Spleen (tissue), 11 donors: ENCODE measurements around the gene PDK4. TPM values are rescaled to one million over a fixed set of nuclear protein-coding genes. Genes with fewer than 3 reads are reported as not detected.
A peak's percentile ranks its signal among the peaks of the same experiment; 100 is the strongest.

Experiments
- DNase-seq: peaks from one replicate; pipeline ENCODE4 v3.0.0-alpha.2; 2020
- H3K27ac ChIP-seq, 8 donors: fragments of 200-600 bp; sonication (generic) in 7 of 8; 1 replicate in 4 of 8; 2 replicates in 4 of 8; pipeline versions ENCODE4 v1.5.0 to v1.8.0; 2016 to 2021; ENCODE audit warnings: inconsistent platforms in 4 of 8, mild to moderate bottlenecking in 4 of 8, moderate library complexity in 1 of 8
- H3K27me3 ChIP-seq, 7 donors: fragments of 200-600 bp; sonication (generic) in 6 of 7; replicated peaks in 1 of 7; 1 replicate in 4 of 7; 2 replicates in 3 of 7; pipeline versions ENCODE4 v1.5.0 to v1.8.0; 2016 to 2021; ENCODE audit warnings: inconsistent platforms in 3 of 7, mild to moderate bottlenecking in 1 of 7
- H3K36me3 ChIP-seq, 6 donors: fragments of 200-600 bp; sonication (generic) in 5 of 6; 1 replicate in 4 of 6; 2 replicates in 2 of 6; pipeline versions ENCODE4 v1.5.0 to v1.8.0; 2016 to 2021; ENCODE audit warnings: inconsistent platforms in 2 of 6
- H3K4me1 ChIP-seq, 6 donors: fragments of 200-600 bp; sonication (generic) in 5 of 6; 1 replicate in 3 of 6; 2 replicates in 3 of 6; pipeline versions ENCODE4 v1.5.0 to v1.8.0; 2016 to 2021; ENCODE audit warnings: inconsistent platforms in 3 of 6
- H3K4me3 ChIP-seq, 8 donors: fragments of 200-600 bp; sonication (generic) in 7 of 8; 1 replicate in 4 of 8; 2 replicates in 4 of 8; pipeline versions ENCODE4 v1.5.0 to v1.8.0; 2016 to 2021; ENCODE audit warnings: inconsistent platforms in 4 of 8, mild to moderate bottlenecking in 4 of 8, moderate library complexity in 2 of 8
- H3K9me3 ChIP-seq, 8 donors: fragments of 200-600 bp; sonication (generic) in 7 of 8; 1 replicate in 4 of 8; 2 replicates in 4 of 8; pipeline versions ENCODE4 v1.5.0 to v1.8.0; 2016 to 2021; ENCODE audit warnings: inconsistent platforms in 4 of 8
- CTCF ChIP-seq, 11 experiments: fragments of 200-600 bp in 7 of 11; fragments of 450-650 bp in 4 of 11; sonication (generic) in 4 of 11; IDR thresholded peaks in 8 of 11; conservative IDR thresholded peaks in 3 of 11; 1 replicate in 7 of 11; 2 replicates in 4 of 11; pipeline versions ENCODE4 v1.4.0 to v1.8.0; 2016 to 2021; ENCODE audit warnings: antibody characterized with exemption in 11 of 11, inconsistent platforms in 4 of 11, mild to moderate bottlenecking in 1 of 11
- POLR2A ChIP-seq, 3 donors: fragments of 450-650 bp; IDR thresholded peaks; one replicate each; pipeline ENCODE4 v1.5.1; 2017; ENCODE audit warnings: antibody characterized with exemption in 3 of 3, mild to moderate bottlenecking in 1 of 3
- POLR2AphosphoS5 ChIP-seq, 3 donors: sonication (generic); formaldehyde crosslinking; IDR thresholded peaks; one replicate each; pipeline ENCODE4 v1.5.1; 2017; ENCODE audit warnings: antibody characterized with exemption in 3 of 3
- WGBS, 5 donors: extraction: QIAGEN DNeasy Blood & Tissue Kit in 3 of 5; methylation state at CpG; one replicate each; pipeline versions ENCODE4 v1.1.5 to v1.1.7; 2013 to 2018; 5-methylcytosine and 5-hydroxymethylcytosine counted together
- intact Hi-C: fragments of 100-400 bp; cut with DNase I; formaldehyde crosslinking; loops from one replicate; pipeline ENCODE4 v1.15.0; 2023; ENCODE audit warnings: low total_unique reads
- polyA plus RNA-seq, 3 donors: library from polyadenylated mRNA; stranded (reverse); fragments of 200-250 nt; gene quantifications; one replicate each; pipeline ENCODE4 v1.2.1, GENCODE V29; 2013
- total RNA-seq, 7 donors: library from RNA; depleted of rRNA in 3 of 7; stranded (reverse); fragments of >200 nt in 3 of 7; fragmentation: NEBNext Ultra II Directional in 4 of 7; extraction: Animal tissue kit (Norgen Biotek cat#: 25700) in 4 of 7; gene quantifications; one replicate each; pipeline versions ENCODE4 v1.1.0 to v1.2.1, GENCODE V29; 2016 to 2021
- donor health status: healthy with polysubstance abuse.
- donor health status: DM: no; HTN: no; CAD: no; lungs with moderate emphysema.
- donor health status: DM: no; HTN: no; CAD: no.
- donor health status: Bipolar disorder and iron deficiency.
- donor health status: healthy.
- donor health status: DM: no; HTN: no; CAD: no.
- donor health status: DM: yes; HTN: yes; CAD: no.

PDK4 gene
- total and polyA plus RNA-seq, 10 donors: 21.1 to 1,055 (median 167) TPM

DNA sequence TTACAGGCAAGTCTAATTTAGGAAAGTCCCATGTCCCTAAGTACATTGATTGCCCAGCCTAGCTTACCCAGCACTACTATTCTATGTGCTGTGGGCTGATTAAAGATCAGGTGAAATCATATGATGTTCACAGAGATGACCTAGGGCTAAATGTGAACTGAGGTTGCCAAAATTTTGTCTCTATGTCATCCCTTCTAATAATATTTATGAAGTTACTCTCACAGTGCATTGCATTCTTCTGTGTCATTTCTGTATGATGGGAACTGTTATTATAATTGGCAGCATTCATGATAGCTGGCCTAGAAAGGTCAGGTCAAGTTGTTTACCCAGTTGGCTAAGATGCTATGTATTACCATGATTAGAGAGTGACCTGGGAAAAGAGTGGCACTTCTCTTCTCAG, 2.8 kb upstream of the PDK4 start:
- peaks cover 0 to 69% (median 24%) of the 10 kb centered on the region in 6 donors for H3K4me1 ChIP-seq
- H3K36me3 ChIP-seq: peaks cover 0 to 11% (median 0%) of the 10 kb centered on the region in 6 donors
- intact Hi-C loops: loop anchor here (10.0 kb wide), 2 partner anchors 54 to 86 kb away; no protein-coding TSS in a partner anchor
- TF ChIP-seq POLR2AphosphoS5 (IDR thresholded peaks at IDR 0.05) (no peak), POLR2A (IDR thresholded peaks at IDR 0.05) (no peak), CTCF (IDR thresholded peaks at IDR 0.05 in 8 of 11, conservative IDR thresholded peaks at IDR 0.05 in 3 of 11) (no peak)
- no peaks in the 10 kb centered on the region for H3K9me3 ChIP-seq
- peaks cover 0 to 15% (median 0%) of the 10 kb centered on the region in 7 donors for H3K27me3 ChIP-seq
- no peak for DNase-seq
- H3K27ac ChIP-seq: peak overlapping the region in 3 of 8 donors; percentile 93 to 95 (median 94)
- H3K4me3 ChIP-seq: no peak overlapping the region

GRCh38 chr7:95598511-95598910, 2.2 kb upstream of the PDK4 start:
- H3K36me3 ChIP-seq: peaks cover 0 to 16% (median 0%) of the 10 kb centered on the region in 6 donors
- TF ChIP-seq POLR2AphosphoS5 (IDR thresholded peaks at IDR 0.05) (no peak), POLR2A (IDR thresholded peaks at IDR 0.05) (no peak), CTCF (IDR thresholded peaks at IDR 0.05 in 8 of 11, conservative IDR thresholded peaks at IDR 0.05 in 3 of 11) (no peak)
- peaks cover 0 to 15% (median 0%) of the 10 kb centered on the region in 7 donors for H3K27me3 ChIP-seq
- no peak overlapping the region for H3K4me3 ChIP-seq
- WGBS, 5 donors: 56 to 74% (median 69%) methylated on average over 1 of the region's 1 CpG
- H3K27ac ChIP-seq: peak overlapping the region in 5 of 8 donors; percentile 91 to 95 (median 93)
- DNase-seq: no peak
- no peaks in the 10 kb centered on the region for H3K9me3 ChIP-seq
- intact Hi-C loops: loop anchor here (10.0 kb wide), 2 partner anchors 54 to 86 kb away; no protein-coding TSS in a partner anchor
- peaks cover 0 to 73% (median 26%) of the 10 kb centered on the region in 6 donors for H3K4me1 ChIP-seq

DNA sequence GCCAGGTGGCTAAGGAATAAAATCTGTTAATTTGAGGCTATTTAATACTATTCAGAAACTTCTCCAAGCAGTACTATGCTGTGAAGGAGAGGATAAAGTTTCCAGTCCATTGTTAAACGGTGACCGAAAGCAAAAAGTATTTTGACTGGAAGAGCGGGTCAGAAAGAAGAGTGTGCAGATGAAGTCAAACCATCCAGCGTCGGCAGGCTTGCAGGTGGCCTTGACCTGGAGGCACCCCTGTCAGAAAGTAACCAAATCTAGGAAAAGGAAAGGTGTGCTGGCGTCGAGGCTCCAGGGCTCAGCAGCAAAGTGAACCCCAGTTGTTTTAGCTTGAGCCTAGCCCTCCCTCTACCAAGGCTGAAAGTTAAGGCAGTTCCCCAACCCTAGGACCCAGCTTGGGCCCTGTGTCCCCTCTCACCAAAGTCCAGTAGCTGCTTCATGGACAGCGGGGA, 544 bp downstream of the PDK4 start:
- peaks cover 0 to 78% (median 41%) of the 10 kb centered on the region in 6 donors for H3K4me1 ChIP-seq

More for the DNA sequence above, 544 bp downstream of the PDK4 start:
- peaks cover 0 to 15% (median 0%) of the 10 kb centered on the region in 7 donors for H3K27me3 ChIP-seq
- H3K27ac ChIP-seq: peak overlapping the region; percentile 69 to 95 (median 92)
- intact Hi-C loops: loop anchor here (10.0 kb wide), 2 partner anchors 51 to 89 kb away; no protein-coding TSS in a partner anchor
- peak overlapping the region; percentile 52 to 81 (median 60) for H3K4me3 ChIP-seq
- 31 to 57% (median 44%) methylated on average over 8 of the region's 8 CpGs for WGBS, 5 donors
- no peaks in the 10 kb centered on the region for H3K9me3 ChIP-seq
- peaks cover 0 to 44% (median 6%) of the 10 kb centered on the region in 6 donors for H3K36me3 ChIP-seq
- DNase-seq: no peak
- TF ChIP-seq POLR2AphosphoS5 (IDR thresholded peaks at IDR 0.05) (no peak), CTCF (IDR thresholded peaks at IDR 0.05 in 8 of 11, conservative IDR thresholded peaks at IDR 0.05 in 3 of 11) (no peak), POLR2A (IDR thresholded peaks at IDR 0.05) (no peak)
